Measurements from ENCODE around the gene CAMK2D.

DNA sequence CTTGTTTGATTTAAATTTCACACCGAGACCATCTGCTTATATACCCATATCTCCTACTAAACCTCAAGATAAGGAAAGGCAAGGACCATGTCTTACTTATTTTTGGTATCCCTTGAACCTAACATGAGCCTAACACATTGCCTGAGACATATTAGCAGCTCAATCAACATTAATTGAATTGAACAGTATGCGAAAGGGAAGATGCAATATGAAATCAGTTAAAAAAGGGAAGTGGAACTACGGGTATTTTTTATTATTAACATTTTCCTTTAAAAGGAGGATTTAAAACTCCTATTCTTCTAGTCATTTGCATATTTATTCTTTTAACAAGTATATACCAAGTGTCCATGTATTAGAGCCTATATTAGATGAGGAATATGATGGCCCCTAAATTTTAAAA is 197.0 kb downstream of the CAMK2D start:
- TF ChIP-seq, protein P1, sequence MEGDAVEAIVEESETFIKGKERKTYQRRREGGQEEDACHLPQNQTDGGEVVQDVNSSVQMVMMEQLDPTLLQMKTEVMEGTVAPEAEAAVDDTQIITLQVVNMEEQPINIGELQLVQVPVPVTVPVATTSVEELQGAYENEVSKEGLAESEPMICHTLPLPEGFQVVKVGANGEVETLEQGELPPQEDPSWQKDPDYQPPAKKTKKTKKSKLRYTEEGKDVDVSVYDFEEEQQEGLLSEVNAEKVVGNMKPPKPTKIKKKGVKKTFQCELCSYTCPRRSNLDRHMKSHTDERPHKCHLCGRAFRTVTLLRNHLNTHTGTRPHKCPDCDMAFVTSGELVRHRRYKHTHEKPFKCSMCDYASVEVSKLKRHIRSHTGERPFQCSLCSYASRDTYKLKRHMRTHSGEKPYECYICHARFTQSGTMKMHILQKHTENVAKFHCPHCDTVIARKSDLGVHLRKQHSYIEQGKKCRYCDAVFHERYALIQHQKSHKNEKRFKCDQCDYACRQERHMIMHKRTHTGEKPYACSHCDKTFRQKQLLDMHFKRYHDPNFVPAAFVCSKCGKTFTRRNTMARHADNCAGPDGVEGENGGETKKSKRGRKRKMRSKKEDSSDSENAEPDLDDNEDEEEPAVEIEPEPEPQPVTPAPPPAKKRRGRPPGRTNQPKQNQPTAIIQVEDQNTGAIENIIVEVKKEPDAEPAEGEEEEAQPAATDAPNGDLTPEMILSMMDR (IDR thresholded peaks at IDR 0.05), result no peak
- TF ChIP-seq EP300 (IDR thresholded peaks at IDR 0.05), result no peak

Data from sigmoid colon (tissue), 4 donors.